HepG2 (cell line): ENCODE results near the gene NOP9. TPM values are rescaled to one million over a fixed set of nuclear protein-coding genes. Genes with fewer than 3 reads are reported as not detected.
A peak's percentile ranks its signal among the peaks of the same experiment; 100 is the strongest.

Experiments
- ELK4 ChIP-seq: sonication (generic); formaldehyde crosslinking; IDR thresholded peaks from 2 replicates; pipeline ENCODE4 v1.9.0; 2021; ENCODE audit warnings: missing genetic modification reagents, borderline replicate concordance
- GTF3A ChIP-seq: sonication (generic); formaldehyde crosslinking; conservative IDR thresholded peaks from 2 replicates; pipeline ENCODE4 v1.4.0; 2020; ENCODE audit warnings: mild to moderate bottlenecking, missing genetic modification reagents
- IKZF4 ChIP-seq: sonication (generic); formaldehyde crosslinking; IDR thresholded peaks from 2 replicates; pipeline ENCODE4 v1.5.1; 2020; ENCODE audit warnings: borderline replicate concordance, mild to moderate bottlenecking, low read depth, missing genetic modification reagents; ENCODE audit errors: not compliant biosample characterization
- KLF6 ChIP-seq: IDR thresholded peaks from 2 replicates; pipeline ENCODE4 v1.8.0; 2016; ENCODE audit warnings: missing biosample characterization, missing genetic modification reagents
- MLXIP ChIP-seq: sonication (generic); formaldehyde crosslinking; IDR thresholded peaks from 2 replicates; pipeline ENCODE4 v1.9.0; 2021; ENCODE audit warnings: missing genetic modification reagents, borderline replicate concordance
- POGZ ChIP-seq: sonication (generic); formaldehyde crosslinking; IDR thresholded peaks from 2 replicates; pipeline ENCODE4 v1.4.0; 2020; ENCODE audit warnings: mild to moderate bottlenecking, missing genetic modification reagents
- STAT5B ChIP-seq: sonication (generic); formaldehyde crosslinking; IDR thresholded peaks from 2 replicates; pipeline ENCODE4 v1.4.0; 2020; ENCODE audit warnings: missing genetic modification reagents
- TAF1 ChIP-seq: sonication (generic); formaldehyde crosslinking; IDR thresholded peaks from 2 replicates; pipeline ENCODE4 v1.4.0; 2020; ENCODE audit warnings: missing genetic modification reagents
- ZBTB4 ChIP-seq: sonication (generic); formaldehyde crosslinking; IDR thresholded peaks from 2 replicates; pipeline ENCODE4 v1.4.0; 2020; ENCODE audit warnings: missing genetic modification reagents, mild to moderate bottlenecking, borderline replicate concordance
- ZFP36L1 ChIP-seq: sonication (generic); formaldehyde crosslinking; IDR thresholded peaks from 2 replicates; pipeline ENCODE4 v1.8.0; 2022; ENCODE audit warnings: mild to moderate bottlenecking, missing genetic modification reagents, moderate library complexity
- ZHX1 ChIP-seq: sonication (generic); formaldehyde crosslinking; IDR thresholded peaks from 2 replicates; pipeline ENCODE4 v1.8.1; 2022; ENCODE audit warnings: low read depth, mild to moderate bottlenecking, missing genetic modification reagents
- ZNF136 ChIP-seq: sonication (generic); formaldehyde crosslinking; IDR thresholded peaks from 2 replicates; pipeline ENCODE4 v1.8.1; 2022; ENCODE audit warnings: low read depth, mild to moderate bottlenecking, moderate library complexity, missing genetic modification reagents
- ZNF282 ChIP-seq: fragments of 450-650 bp; IDR thresholded peaks from 2 replicates; pipeline ENCODE4 v1.6.1; 2018; ENCODE audit not compliant: partially characterized antibody
- ZNF292 ChIP-seq: sonication (generic); formaldehyde crosslinking; IDR thresholded peaks from 2 replicates; pipeline ENCODE4 v1.8.1; 2022; ENCODE audit warnings: mild to moderate bottlenecking, low read depth, missing genetic modification reagents, borderline replicate concordance
- ZNF589 ChIP-seq: sonication (generic); formaldehyde crosslinking; conservative IDR thresholded peaks from 2 replicates; pipeline ENCODE4 v1.8.0; 2022; ENCODE audit warnings: mild to moderate bottlenecking, moderate library complexity, missing genetic modification reagents
- ZNF7 ChIP-seq: IDR thresholded peaks from 2 replicates; pipeline ENCODE4 v1.6.1; 2016; ENCODE audit warnings: missing biosample characterization, missing genetic modification reagents
- ZNF777 ChIP-seq: sonication (generic); formaldehyde crosslinking; IDR thresholded peaks from 2 replicates; pipeline ENCODE4 v1.4.0; 2020; ENCODE audit warnings: missing genetic modification reagents
- polyA plus RNA-seq, 8 experiments: library from polyadenylated mRNA; depleted of rRNA in 3 of 8; stranded (reverse) in 7 of 8; unstranded in 1 of 8; fragments of >200 nt; fragmentation: Illumina TruSeq in 4 of 8; extraction: Trizol in 4 of 8; gene quantifications; 2 replicates each; pipeline versions ENCODE4 v1.2.1 to v1.2.3, GENCODE V29; 2011 to 2016; ENCODE audit warnings: low read depth in 4 of 8, missing spikeins in 1 of 8, mixed read lengths in 1 of 8; ENCODE audit not compliant: insufficient read depth in 1 of 8
- total RNA-seq, 5 experiments: library from RNA; depleted of rRNA; stranded (reverse); fragments of >200 nt; fragmentation: Illumina TruSeq; extraction: Trizol; gene quantifications; 2 replicates each; pipeline ENCODE4 v1.2.3, GENCODE V29; 2016; ENCODE audit warnings: low read depth in 1 of 5
- TF ChIP-seq, protein P1 (sequence below): sonication (generic); formaldehyde crosslinking; IDR thresholded peaks from 2 replicates; pipeline ENCODE4 v1.4.0; 2020; ENCODE audit warnings: missing genetic modification reagents

NOP9 gene
- total and polyA plus RNA-seq, 2 of the 13 experiments (the other 11 are each of a cell fraction or from before 2014, with no cell fraction given) = 24.5 to 61.6 TPM

- TF ChIP-seq ZNF136 (CRISPR knock-in tag) (no peak), ZNF777 (CRISPR knock-in tag) (no peak), MLXIP (CRISPR knock-in tag) (no peak), ZBTB4 (peak; percentile 96), ZFP36L1 (CRISPR knock-in tag) (no peak; the same call in 1 of the 2 replicates), KLF6 (CRISPR knock-in tag) (peak; percentile 70; the same call in 1 of the 2 replicates), IKZF4 (CRISPR knock-in tag) (no peak), POGZ (CRISPR knock-in tag) (peak; percentile 80; the same call in 1 of the 2 replicates), ELK4 (no peak), ZNF292 (CRISPR knock-in tag) (no peak; the same call in 1 of the 2 replicates), TAF1 (CRISPR knock-in tag) (peak; percentile 42; the same call in 1 of the 2 replicates), GTF3A (no peak), STAT5B (CRISPR knock-in tag) (no peak), ZNF589 (no peak), ZNF282 (no peak), ZHX1 (peak; percentile 43; the same call in 1 of the 2 replicates), ZNF7 (CRISPR knock-in tag) (no peak; the same call in 1 of the 2 replicates)
- TF ChIP-seq, protein P1, sequence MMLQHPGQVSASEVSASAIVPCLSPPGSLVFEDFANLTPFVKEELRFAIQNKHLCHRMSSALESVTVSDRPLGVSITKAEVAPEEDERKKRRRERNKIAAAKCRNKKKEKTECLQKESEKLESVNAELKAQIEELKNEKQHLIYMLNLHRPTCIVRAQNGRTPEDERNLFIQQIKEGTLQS (CRISPR knock-in tag) = no peak; the same call in 1 of the 2 replicates
Observed at GRCh38 chr14:24252289-24253124, 47.1 kb upstream of the NOP9 start (continued).
